Vagina (tissue), 2 donors: ENCODE data around the gene SNX19.

ENCODE experiments used
- CTCF ChIP-seq, 3 experiments: fragments of 450-650 bp in 2 of 3; fragments of 200-600 bp in 1 of 3; sonication (generic) in 1 of 3; IDR thresholded peaks; one replicate each; pipeline ENCODE4 v1.5.1; 2017 to 2019; ENCODE audit warnings: antibody characterized with exemption in 3 of 3, mild to moderate bottlenecking in 2 of 3, moderate library complexity in 2 of 3
- POLR2AphosphoS5 ChIP-seq, 2 donors: sonication (generic); formaldehyde crosslinking; IDR thresholded peaks; one replicate each; pipeline ENCODE4 v1.9.0; 2017; ENCODE audit warnings: antibody characterized with exemption in 2 of 2, mild to moderate bottlenecking in 2 of 2, low read depth in 1 of 2; ENCODE audit not compliant: insufficient read depth in 1 of 2

DNA sequence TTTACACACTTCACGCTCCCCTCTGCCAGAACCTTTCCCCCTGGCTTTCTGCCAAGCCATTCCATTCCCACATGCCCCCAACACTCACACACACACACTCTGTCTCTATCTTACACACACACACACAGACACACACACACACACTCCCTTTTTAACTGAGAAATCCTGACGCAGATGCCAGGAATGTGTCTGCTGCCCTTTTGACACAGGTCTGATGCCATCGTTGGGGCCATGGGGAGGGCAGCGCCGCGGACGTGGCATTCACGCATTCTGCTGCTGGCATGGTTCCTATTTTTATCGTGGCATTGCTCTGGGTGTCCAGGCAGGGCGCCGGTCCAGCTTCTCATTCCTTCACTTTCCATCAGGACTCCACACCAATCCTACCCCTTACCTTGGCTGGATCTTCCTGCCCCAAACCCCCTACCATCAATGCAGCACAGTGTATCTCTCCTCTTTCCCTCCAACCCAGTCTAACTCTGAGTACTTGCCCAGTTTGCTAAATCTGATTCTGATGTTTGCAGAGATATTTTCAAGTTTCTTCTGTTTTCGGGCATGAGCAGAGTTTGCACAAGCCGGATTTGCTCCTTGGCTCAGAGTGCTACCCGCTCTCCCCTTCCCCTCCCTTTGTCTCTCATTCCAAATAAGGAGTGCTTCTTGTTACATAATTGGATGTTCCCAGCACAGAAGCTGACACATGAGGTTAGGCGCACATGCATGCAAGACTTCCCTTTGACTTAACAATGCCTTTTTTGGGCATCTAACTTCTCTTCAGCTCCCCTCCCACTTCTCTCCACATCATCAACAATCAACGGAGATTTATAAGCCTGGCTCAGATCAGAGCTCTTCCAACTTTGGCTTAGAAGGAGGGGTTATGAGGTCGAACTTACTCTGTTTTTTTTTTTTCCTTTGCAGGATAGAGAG lies 18.8 kb downstream of the SNX19 start:
- TF ChIP-seq CTCF (IDR thresholded peaks at IDR 0.05) = no peak
- TF ChIP-seq POLR2AphosphoS5 (IDR thresholded peaks at IDR 0.05; ENCODE audit: insufficient read depth in 1 of 2, low read depth in 1 of 2) = peak; percentile 84 to 92
